ENCODE results near the gene FAM163B.

The FAM163B gene

GRCh38 chr9:133614678-133615077, 5.5 kb upstream of the FAM163B start:
- H3K9ac ChIP-seq (ENCODE audit: low read length): no peak overlapping the region
- no peaks in the 10 kb centered on the region for H3F3A ChIP-seq (ENCODE audit: insufficient read depth, low read length)
- no peak for TF ChIP-seq EZH2 (IDR thresholded peaks at IDR 0.05; ENCODE audit: borderline replicate concordance, low read length)
- TF ChIP-seq CTCF (IDR thresholded peaks at IDR 0.05; ENCODE audit: low read length): no peak
- H3K27ac ChIP-seq (ENCODE audit: low read depth, low read length, poor library complexity, severe bottlenecking): no peak overlapping the region
- no peak overlapping the region for H3K4me3 ChIP-seq (ENCODE audit: low read depth, low read length, poor library complexity, severe bottlenecking)
- no peaks in the 10 kb centered on the region for H3K9me3 ChIP-seq (ENCODE audit: low read length)
- H3K4me2 ChIP-seq (ENCODE audit: low read length): no peak overlapping the region
- H3K36me3 ChIP-seq (ENCODE audit: insufficient read depth, low read length): no peaks in the 10 kb centered on the region
- no peak overlapping the region for H2AFZ ChIP-seq (ENCODE audit: low read length)
- H3K4me1 ChIP-seq (ENCODE audit: insufficient read depth, low read length, severe bottlenecking): no peaks in the 10 kb centered on the region
- H4K20me1 ChIP-seq (ENCODE audit: insufficient read depth, low read length): no peaks in the 10 kb centered on the region
- no peaks in the 10 kb centered on the region for H3K9me2 ChIP-seq (ENCODE audit: low read depth, low read length)
- H3K79me2 ChIP-seq (ENCODE audit: insufficient read depth, low read length): no peaks in the 10 kb centered on the region
- H3K27me3 ChIP-seq (ENCODE audit: insufficient read depth, low read length): no peaks in the 10 kb centered on the region

GRCh38 chr9:133614056-133614455, 4.9 kb upstream of the FAM163B start:
- no peaks in the 10 kb centered on the region for H4K20me1 ChIP-seq (ENCODE audit: insufficient read depth, low read length)
- H3K9ac ChIP-seq (ENCODE audit: low read length): no peak overlapping the region
- H2AFZ ChIP-seq (ENCODE audit: low read length): no peak overlapping the region
- TF ChIP-seq CTCF (IDR thresholded peaks at IDR 0.05; ENCODE audit: low read length) (no peak), EZH2 (IDR thresholded peaks at IDR 0.05; ENCODE audit: borderline replicate concordance, low read length) (no peak)
- H3K4me1 ChIP-seq (ENCODE audit: insufficient read depth, low read length, severe bottlenecking): no peaks in the 10 kb centered on the region
- no peaks in the 10 kb centered on the region for H3K9me2 ChIP-seq (ENCODE audit: low read depth, low read length)
- H3K36me3 ChIP-seq (ENCODE audit: insufficient read depth, low read length): no peaks in the 10 kb centered on the region
- H3K27ac ChIP-seq (ENCODE audit: low read depth, low read length, poor library complexity, severe bottlenecking): no peak overlapping the region
- H3K4me2 ChIP-seq (ENCODE audit: low read length): no peak overlapping the region
- no peaks in the 10 kb centered on the region for H3K79me2 ChIP-seq (ENCODE audit: insufficient read depth, low read length)
- H3F3A ChIP-seq (ENCODE audit: insufficient read depth, low read length): no peaks in the 10 kb centered on the region
- H3K27me3 ChIP-seq (ENCODE audit: insufficient read depth, low read length): no peaks in the 10 kb centered on the region
- no peaks in the 10 kb centered on the region for H3K9me3 ChIP-seq (ENCODE audit: low read length)
- no peak overlapping the region for H3K4me3 ChIP-seq (ENCODE audit: low read depth, low read length, poor library complexity, severe bottlenecking)

- no peak overlapping the region for H3K9ac ChIP-seq (ENCODE audit: low read length)
- H3K36me3 ChIP-seq (ENCODE audit: insufficient read depth, low read length): no peaks in the 10 kb centered on the region
- H3F3A ChIP-seq (ENCODE audit: insufficient read depth, low read length): no peaks in the 10 kb centered on the region
- H3K27me3 ChIP-seq (ENCODE audit: insufficient read depth, low read length): no peaks in the 10 kb centered on the region
- no peak overlapping the region for H2AFZ ChIP-seq (ENCODE audit: low read length)
- H3K4me3 ChIP-seq (ENCODE audit: low read depth, low read length, poor library complexity, severe bottlenecking): no peak overlapping the region
- no peaks in the 10 kb centered on the region for H3K9me2 ChIP-seq (ENCODE audit: low read depth, low read length)
- no peaks in the 10 kb centered on the region for H4K20me1 ChIP-seq (ENCODE audit: insufficient read depth, low read length)
- no peak overlapping the region for H3K27ac ChIP-seq (ENCODE audit: low read depth, low read length, poor library complexity, severe bottlenecking)
- TF ChIP-seq EZH2 (IDR thresholded peaks at IDR 0.05; ENCODE audit: borderline replicate concordance, low read length): no peak
- TF ChIP-seq CTCF (IDR thresholded peaks at IDR 0.05; ENCODE audit: low read length): no peak
- no peaks in the 10 kb centered on the region for H3K79me2 ChIP-seq (ENCODE audit: insufficient read depth, low read length)
- no peak overlapping the region for H3K4me2 ChIP-seq (ENCODE audit: low read length)
- H3K9me3 ChIP-seq (ENCODE audit: low read length): no peaks in the 10 kb centered on the region
- no peaks in the 10 kb centered on the region for H3K4me1 ChIP-seq (ENCODE audit: insufficient read depth, low read length, severe bottlenecking)
Measured at GRCh38 chr9:133613432-133613831, 4.2 kb upstream of the FAM163B start.
